MCF 10A (cell line): Measurements from ENCODE around the gene CASP2. TPM values are rescaled to one million over a fixed set of nuclear protein-coding genes. Genes with fewer than 3 reads are reported as not detected.

Experiments
- BruUV-seq: library from RNA; stranded (reverse); fragments of 400-500 nt; replicated peaks from 2 replicates; lab custom pipeline; 2021; lab: Mats Ljungman, UMichigan
- CTCF ChIA-PET: fragments of 300-600 bp; sonication (Branson Sonifier 250); formaldehyde crosslinking; extraction: SDS; loops from one replicate; lab custom pipeline; 2021; ENCODE audit warnings: antibody characterized with exemption, inconsistent platforms; lab: Yijun Ruan, JAX
- POLR2A ChIA-PET: fragments of 300-600, 350-650 bp; sonication (Branson Sonifier 250); formaldehyde crosslinking; extraction: SDS; loops from one replicate; lab custom pipeline; 2020; ENCODE audit warnings: antibody characterized with exemption, inconsistent platforms; lab: Yijun Ruan, JAX
- DNase-seq: peaks from one replicate; pipeline ENCODE4 v3.0.0-alpha.2; 2018; ENCODE audit not compliant: unreplicated experiment
- H3K27ac Mint-ChIP-seq: one replicate; pipeline ENCODE4 v1.8.0; 2022; ENCODE audit warnings: mild to moderate bottlenecking, low read depth, mixed read lengths; ENCODE audit not compliant: unreplicated experiment
- H3K27me3 Mint-ChIP-seq: one replicate; pipeline ENCODE4 v1.8.0; 2022; ENCODE audit warnings: mixed read lengths; ENCODE audit not compliant: insufficient read depth, unreplicated experiment
- H3K36me3 Mint-ChIP-seq: one replicate; pipeline ENCODE4 v1.8.0; 2022; ENCODE audit warnings: mild to moderate bottlenecking, moderate library complexity, mixed read lengths; ENCODE audit not compliant: insufficient read depth, unreplicated experiment
- H3K4me1 Mint-ChIP-seq: one replicate; pipeline ENCODE4 v1.8.0; 2022; ENCODE audit warnings: mixed read lengths; ENCODE audit not compliant: insufficient read depth, unreplicated experiment
- H3K4me3 Mint-ChIP-seq: one replicate; pipeline ENCODE4 v1.8.0; 2022; ENCODE audit warnings: mild to moderate bottlenecking, moderate library complexity, mixed read lengths; ENCODE audit not compliant: unreplicated experiment
- H3K9me3 Mint-ChIP-seq: one replicate; pipeline ENCODE4 v1.8.0; 2022; ENCODE audit warnings: mixed read lengths; ENCODE audit not compliant: unreplicated experiment
- intact Hi-C: fragments of 100-400 bp; cut with micrococcal nuclease; formaldehyde crosslinking; loops from 2 replicates; pipeline ENCODE4 v1.14.1; 2022
- total RNA-seq: library from RNA; stranded (reverse); gene quantifications from 2 replicates; pipeline ENCODE4 v1.2.3, GENCODE V29; 2022
- TF ChIP-seq, protein P1 (sequence below): fragments of 200-600 bp; IDR thresholded peaks from one replicate; pipeline ENCODE4 v1.8.0; 2022; ENCODE audit warnings: antibody characterized with exemption, mild to moderate bottlenecking; ENCODE audit not compliant: unreplicated experiment

Gene CASP2
- total RNA-seq, 1 experiment from 2014 or later, result 15.1 TPM

DNA sequence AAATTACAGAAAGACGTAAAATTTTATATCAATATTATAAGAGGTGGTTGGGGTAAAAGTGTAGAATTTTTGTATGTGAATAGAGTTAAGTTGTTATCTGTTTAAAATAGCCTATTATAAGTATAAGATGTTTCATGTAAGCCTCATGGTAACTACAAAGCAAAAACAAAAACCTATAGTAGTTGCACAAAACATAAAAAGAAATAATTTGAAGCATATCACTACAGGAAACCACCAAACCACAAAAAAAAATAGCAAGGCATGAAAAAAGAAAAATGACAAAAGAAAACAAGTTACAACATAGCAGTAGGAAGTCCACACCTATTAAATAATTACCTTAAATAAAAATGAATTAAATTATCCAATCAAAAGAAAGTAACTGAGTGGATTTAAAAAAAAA is 37.3 kb upstream of the CASP2 start:
- no TSS peak for BruUV-seq
- ChIA-PET CTCF (interaction anchor here (0.6 to 2.7 kb wide), 4 partner anchors 10 to 159 kb away, joined by 3 to 44 read pairs (median 8); partner anchors contain the start of gene GSTK1), POLR2A (interaction anchor here (2.3 kb wide), 1 partner anchor 13 kb away, joined by 11 read pairs; the partner anchor contains the start of gene GSTK1)
- TF ChIP-seq, protein P1, sequence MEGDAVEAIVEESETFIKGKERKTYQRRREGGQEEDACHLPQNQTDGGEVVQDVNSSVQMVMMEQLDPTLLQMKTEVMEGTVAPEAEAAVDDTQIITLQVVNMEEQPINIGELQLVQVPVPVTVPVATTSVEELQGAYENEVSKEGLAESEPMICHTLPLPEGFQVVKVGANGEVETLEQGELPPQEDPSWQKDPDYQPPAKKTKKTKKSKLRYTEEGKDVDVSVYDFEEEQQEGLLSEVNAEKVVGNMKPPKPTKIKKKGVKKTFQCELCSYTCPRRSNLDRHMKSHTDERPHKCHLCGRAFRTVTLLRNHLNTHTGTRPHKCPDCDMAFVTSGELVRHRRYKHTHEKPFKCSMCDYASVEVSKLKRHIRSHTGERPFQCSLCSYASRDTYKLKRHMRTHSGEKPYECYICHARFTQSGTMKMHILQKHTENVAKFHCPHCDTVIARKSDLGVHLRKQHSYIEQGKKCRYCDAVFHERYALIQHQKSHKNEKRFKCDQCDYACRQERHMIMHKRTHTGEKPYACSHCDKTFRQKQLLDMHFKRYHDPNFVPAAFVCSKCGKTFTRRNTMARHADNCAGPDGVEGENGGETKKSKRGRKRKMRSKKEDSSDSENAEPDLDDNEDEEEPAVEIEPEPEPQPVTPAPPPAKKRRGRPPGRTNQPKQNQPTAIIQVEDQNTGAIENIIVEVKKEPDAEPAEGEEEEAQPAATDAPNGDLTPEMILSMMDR, result no peak
- intact Hi-C loops, result no loop called here
- Mint-ChIP-seq H3K36me3 (no peaks in the 10 kb centered on the region), H3K27ac (no peak overlapping the region), H3K4me1 (peaks cover 14% of the 10 kb centered on the region), H3K9me3 (no peaks in the 10 kb centered on the region), H3K27me3 (no peaks in the 10 kb centered on the region), H3K4me3 (no peak overlapping the region)
- no peak for DNase-seq

DNA sequence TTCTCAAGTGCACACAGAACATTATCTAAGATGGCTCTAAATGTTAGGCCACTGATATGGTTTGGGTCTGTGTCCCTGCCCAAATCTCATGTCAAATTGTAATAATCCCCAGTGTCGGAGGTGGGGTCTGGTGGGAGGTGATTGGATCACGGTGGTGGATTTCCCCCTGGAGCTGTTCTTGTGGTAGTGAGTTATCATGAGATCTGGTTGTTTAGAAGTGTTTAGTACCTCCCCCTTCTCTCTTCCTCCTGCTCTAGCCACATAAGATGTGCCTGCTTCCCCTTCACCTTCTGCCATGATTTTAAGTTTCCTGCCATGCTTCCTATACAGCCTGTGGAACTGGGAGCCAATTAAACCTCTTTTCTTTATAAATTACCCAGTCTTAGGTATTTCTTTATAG is 36.1 kb upstream of the CASP2 start:
- BruUV-seq, result no TSS peak
- ChIA-PET POLR2A (no interaction called here), CTCF (interaction anchor here (2.0 kb wide), 1 partner anchor 11 kb away, joined by 11 read pairs; no protein-coding TSS in a partner anchor)
- Mint-ChIP-seq H3K36me3 (no peaks in the 10 kb centered on the region), H3K4me3 (no peak overlapping the region), H3K9me3 (no peaks in the 10 kb centered on the region), H3K27ac (no peak overlapping the region), H3K27me3 (no peaks in the 10 kb centered on the region), H3K4me1 (peaks cover 10% of the 10 kb centered on the region)
- DNase-seq, result no peak
- intact Hi-C loops, result no loop called here
- TF ChIP-seq, protein P1, result no peak

DNA sequence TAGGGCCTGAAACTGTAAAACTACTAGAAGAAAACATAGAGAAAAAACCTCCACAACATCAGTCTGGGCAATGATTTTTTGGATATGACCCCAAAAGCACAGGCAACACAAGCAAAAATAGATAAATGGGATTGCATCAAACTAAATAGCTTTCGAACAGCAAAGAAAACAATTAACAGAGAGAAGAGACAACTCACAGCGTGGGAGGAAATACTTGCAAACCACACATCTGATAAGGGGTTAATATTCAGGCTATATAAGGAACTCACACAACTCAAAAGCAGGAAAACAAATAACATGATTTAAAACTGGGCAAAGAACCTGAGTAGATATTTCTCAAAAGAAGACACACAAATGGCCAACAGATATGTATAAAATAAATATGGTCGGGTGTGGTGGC is 32.6 kb upstream of the CASP2 start:
- no TSS peak for BruUV-seq
- intact Hi-C loops, result no loop called here
- ChIA-PET CTCF (interaction anchor here (0.5 to 11.8 kb wide), 7 partner anchors 14 to 253 kb away, joined by 3 to 128 read pairs (median 3); no protein-coding TSS in a partner anchor), POLR2A (interaction anchor here (0.9 kb wide), 1 partner anchor 8 kb away, joined by 6 read pairs; the partner anchor contains the start of gene GSTK1)
- H3K4me3 Mint-ChIP-seq, result no peak overlapping the region
- no peaks in the 10 kb centered on the region for H3K27me3 Mint-ChIP-seq
- no peaks in the 10 kb centered on the region for H3K9me3 Mint-ChIP-seq
- peaks cover 18% of the 10 kb centered on the region for H3K4me1 Mint-ChIP-seq
- TF ChIP-seq, protein P1, result no peak
- no peak overlapping the region for H3K27ac Mint-ChIP-seq
- H3K36me3 Mint-ChIP-seq, result no peaks in the 10 kb centered on the region
- no peak for DNase-seq

DNA sequence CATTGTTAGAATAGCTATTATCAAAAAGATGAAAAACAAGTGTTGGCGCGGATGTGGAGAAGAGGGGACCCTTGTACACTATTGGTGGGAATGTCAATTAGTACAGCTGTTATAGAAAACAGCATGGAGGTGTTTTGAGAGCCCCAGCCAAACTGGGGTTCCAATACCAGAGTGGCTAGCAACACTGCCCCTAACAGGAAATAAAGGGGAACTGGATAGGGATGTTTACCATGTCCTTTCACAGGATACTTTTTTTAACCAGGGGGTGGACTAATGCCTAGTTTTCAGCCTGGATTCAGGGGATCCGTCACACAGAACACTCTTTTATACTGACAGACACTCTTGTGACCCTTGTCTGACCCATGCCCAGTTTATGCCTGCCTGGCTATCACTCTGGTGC is 31.8 kb upstream of the CASP2 start:
- TF ChIP-seq, protein P1, result no peak
- Mint-ChIP-seq H3K4me3 (no peak overlapping the region), H3K9me3 (no peaks in the 10 kb centered on the region), H3K27me3 (no peaks in the 10 kb centered on the region), H3K27ac (no peak overlapping the region), H3K36me3 (no peaks in the 10 kb centered on the region), H3K4me1 (peaks cover 12% of the 10 kb centered on the region)
- POLR2A ChIA-PET, result no interaction called here
- BruUV-seq, result no TSS peak
- intact Hi-C loops, result no loop called here
- CTCF ChIA-PET, result interaction anchor here (0.6 to 11.8 kb wide), 4 partner anchors 15 to 166 kb away, joined by 3 to 128 read pairs (median 4); no protein-coding TSS in a partner anchor
- no peak for DNase-seq
